ENCODE data around the gene OR8J1.

DNA sequence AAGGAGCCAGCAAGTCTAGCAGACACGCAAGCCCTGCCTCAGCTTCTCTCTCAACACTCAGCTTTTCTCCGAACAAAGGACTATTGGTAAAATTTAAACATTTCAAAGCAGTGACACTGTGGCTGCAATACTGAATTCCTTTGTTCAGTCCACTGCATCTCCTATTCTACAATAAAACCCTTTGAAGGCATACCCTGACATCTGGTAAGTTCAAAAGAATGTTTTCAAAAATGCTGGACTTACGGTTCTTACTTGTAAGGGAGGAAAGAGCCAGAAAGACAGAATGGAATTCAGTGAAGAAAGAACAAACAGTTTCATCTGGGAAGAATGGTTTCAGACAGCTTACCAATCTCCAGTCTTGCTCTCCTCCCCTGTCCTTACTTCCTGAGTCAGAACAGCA, 20.9 kb upstream of the OR8J1 start:
- TF ChIP-seq, protein P1, sequence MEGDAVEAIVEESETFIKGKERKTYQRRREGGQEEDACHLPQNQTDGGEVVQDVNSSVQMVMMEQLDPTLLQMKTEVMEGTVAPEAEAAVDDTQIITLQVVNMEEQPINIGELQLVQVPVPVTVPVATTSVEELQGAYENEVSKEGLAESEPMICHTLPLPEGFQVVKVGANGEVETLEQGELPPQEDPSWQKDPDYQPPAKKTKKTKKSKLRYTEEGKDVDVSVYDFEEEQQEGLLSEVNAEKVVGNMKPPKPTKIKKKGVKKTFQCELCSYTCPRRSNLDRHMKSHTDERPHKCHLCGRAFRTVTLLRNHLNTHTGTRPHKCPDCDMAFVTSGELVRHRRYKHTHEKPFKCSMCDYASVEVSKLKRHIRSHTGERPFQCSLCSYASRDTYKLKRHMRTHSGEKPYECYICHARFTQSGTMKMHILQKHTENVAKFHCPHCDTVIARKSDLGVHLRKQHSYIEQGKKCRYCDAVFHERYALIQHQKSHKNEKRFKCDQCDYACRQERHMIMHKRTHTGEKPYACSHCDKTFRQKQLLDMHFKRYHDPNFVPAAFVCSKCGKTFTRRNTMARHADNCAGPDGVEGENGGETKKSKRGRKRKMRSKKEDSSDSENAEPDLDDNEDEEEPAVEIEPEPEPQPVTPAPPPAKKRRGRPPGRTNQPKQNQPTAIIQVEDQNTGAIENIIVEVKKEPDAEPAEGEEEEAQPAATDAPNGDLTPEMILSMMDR (IDR thresholded peaks at IDR 0.05) = no peak
- TF ChIP-seq POLR2A (IDR thresholded peaks at IDR 0.05) = no peak
